ENCODE measurements around the gene DHRS3. TPM values are rescaled to one million over a fixed set of nuclear protein-coding genes. Genes with fewer than 3 reads are reported as not detected.

The DHRS3 gene
- total RNA-seq, 6 donors from 2014 or later: 84.9 to 154 (median 119) TPM

DNA sequence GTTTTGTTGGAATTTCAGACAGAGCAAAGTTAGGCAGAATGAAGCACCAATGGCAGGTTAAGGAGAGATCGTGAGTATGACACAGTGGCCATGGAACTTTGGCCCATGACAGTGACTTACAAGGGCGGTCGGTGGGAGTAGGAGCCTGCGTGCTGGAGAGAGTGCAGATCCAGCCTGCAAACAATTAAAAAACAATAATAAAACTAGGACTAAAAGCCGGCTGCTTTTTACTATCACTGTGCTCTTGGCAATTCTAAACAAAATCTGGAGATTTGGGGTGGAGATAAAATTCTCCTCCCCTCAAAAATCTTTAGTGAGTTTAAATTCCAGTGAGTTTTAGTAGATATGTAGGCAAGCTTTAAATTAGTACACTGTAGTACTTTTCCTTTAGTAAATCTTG lies 96.9 kb downstream of the DHRS3 start:
- Histone ChIP-seq H3K4me1 (peaks cover 14 to 27% (median 26%) of the 10 kb centered on the region in 4 donors), H3K27ac (no peak overlapping the region), H3K9me3 (no peaks in the 10 kb centered on the region), H3K27me3 (no peaks in the 10 kb centered on the region), H3K36me3 (no peaks in the 10 kb centered on the region), H3K4me3 (no peak overlapping the region)
- no peak for TF ChIP-seq POLR2AphosphoS5 (IDR thresholded peaks at IDR 0.05)
- WGBS, 2 donors: 83 to 86% methylated on average over 5 of the region's 5 CpGs
- ATAC-seq (ENCODE audit: low FRiP score in 2 of 2) (no peak), DNase-seq (no peak)

DNA sequence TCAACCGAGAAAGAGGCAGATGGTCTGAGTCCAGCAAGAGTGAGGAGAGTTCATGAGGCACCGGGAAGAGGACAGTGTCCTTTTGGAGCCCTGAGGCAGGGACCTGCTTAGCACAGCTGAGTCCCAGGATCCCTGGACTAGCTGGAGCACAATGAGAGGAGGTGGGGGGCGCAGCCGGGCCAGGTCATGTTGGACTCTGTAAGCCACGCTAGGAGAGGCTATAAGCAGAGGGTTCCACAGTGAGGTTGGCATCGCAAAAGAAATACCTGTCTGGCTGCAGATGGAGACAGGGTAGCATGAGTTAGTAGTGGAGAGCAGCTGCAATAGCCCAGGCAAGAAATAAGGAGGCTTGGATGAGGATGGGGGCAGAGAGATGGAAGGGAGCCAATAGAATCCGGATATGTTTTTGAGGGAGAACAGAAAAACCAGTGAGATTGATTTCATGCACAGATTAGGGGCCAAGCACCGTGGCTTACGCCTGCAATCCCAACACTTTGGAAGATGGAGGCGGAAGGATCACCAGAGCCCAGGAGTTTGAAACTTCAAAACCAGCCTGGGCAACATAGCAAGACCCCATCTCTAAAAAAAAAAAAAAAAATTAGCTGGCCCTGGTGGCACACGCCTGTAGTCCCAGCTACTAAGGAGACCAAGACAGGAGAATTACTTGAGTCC lies 98.2 kb downstream of the DHRS3 start:
- TF ChIP-seq EP300 (IDR thresholded peaks at IDR 0.05): no peak
- TF ChIP-seq, protein P1, sequence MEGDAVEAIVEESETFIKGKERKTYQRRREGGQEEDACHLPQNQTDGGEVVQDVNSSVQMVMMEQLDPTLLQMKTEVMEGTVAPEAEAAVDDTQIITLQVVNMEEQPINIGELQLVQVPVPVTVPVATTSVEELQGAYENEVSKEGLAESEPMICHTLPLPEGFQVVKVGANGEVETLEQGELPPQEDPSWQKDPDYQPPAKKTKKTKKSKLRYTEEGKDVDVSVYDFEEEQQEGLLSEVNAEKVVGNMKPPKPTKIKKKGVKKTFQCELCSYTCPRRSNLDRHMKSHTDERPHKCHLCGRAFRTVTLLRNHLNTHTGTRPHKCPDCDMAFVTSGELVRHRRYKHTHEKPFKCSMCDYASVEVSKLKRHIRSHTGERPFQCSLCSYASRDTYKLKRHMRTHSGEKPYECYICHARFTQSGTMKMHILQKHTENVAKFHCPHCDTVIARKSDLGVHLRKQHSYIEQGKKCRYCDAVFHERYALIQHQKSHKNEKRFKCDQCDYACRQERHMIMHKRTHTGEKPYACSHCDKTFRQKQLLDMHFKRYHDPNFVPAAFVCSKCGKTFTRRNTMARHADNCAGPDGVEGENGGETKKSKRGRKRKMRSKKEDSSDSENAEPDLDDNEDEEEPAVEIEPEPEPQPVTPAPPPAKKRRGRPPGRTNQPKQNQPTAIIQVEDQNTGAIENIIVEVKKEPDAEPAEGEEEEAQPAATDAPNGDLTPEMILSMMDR (IDR thresholded peaks at IDR 0.05): no peak
- TF ChIP-seq POLR2A (IDR thresholded peaks at IDR 0.05): no peak
- TF ChIP-seq POLR2AphosphoS5 (IDR thresholded peaks at IDR 0.05): no peak
- H3K27me3 ChIP-seq: no peaks in the 10 kb centered on the region
- H3K27ac ChIP-seq: peak overlapping the region in 1 of 4 donors; percentile 21
- H3K4me3 ChIP-seq: no peak overlapping the region
- ATAC-seq (ENCODE audit: low FRiP score in 2 of 2): no peak
- H3K9me3 ChIP-seq: no peaks in the 10 kb centered on the region
- DNase-seq: no peak
- H3K4me1 ChIP-seq: peaks cover 14 to 17% (median 15%) of the 10 kb centered on the region in 4 donors
- WGBS, 2 donors: 87 to 89% methylated on average over 11 of the region's 11 CpGs
- H3K36me3 ChIP-seq: no peaks in the 10 kb centered on the region

DNA sequence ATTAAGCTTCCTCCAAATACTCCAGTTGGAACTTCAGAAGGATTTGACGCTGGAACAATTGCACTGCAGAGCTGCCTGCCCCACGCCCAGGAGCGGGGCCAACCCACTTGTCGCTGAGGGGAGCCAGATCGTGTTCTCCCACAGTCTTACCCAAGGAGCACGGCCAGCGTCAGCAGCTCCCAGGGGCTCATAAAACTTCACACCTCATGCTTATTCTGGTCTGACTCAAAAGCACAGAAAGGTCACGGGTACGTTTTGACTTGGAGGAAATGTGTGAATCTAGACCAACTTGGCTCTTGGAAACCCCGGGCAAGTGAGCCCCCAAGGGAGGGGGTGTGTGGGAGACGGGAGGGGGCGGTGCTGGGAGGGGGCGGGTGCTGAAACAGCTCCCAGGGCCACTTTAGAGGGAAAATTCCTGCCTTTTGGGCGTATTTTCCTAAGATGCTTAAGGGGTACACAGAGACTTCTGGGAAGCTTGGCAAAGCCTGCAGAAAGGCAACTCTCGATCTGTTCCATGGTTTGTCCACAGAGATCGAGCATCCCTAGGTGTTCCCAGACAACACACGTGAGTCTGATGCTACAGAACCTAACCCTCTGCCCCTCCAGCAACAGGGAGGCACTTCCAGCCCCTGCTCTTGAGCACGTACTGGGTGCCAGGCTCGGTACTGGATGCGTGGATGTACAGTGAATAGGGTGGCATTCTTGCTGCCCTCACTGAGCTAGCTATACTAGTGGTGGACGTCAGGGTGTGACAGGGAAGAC lies 98.9 kb downstream of the DHRS3 start:
- Histone ChIP-seq H3K4me3 (peak overlapping the region in 1 of 4 donors; percentile 5), H3K4me1 (peaks cover 14 to 17% (median 15%) of the 10 kb centered on the region in 4 donors), H3K27me3 (no peaks in the 10 kb centered on the region), H3K27ac (peak overlapping the region in 2 of 4 donors; percentile 21 to 49), H3K9me3 (no peaks in the 10 kb centered on the region), H3K36me3 (no peaks in the 10 kb centered on the region)
- TF ChIP-seq, protein P1 (IDR thresholded peaks at IDR 0.05): no peak
- TF ChIP-seq POLR2A (IDR thresholded peaks at IDR 0.05): no peak
- no peak for TF ChIP-seq POLR2AphosphoS5 (IDR thresholded peaks at IDR 0.05)
- TF ChIP-seq EP300 (IDR thresholded peaks at IDR 0.05): no peak
- DNase-seq (no peak), ATAC-seq (ENCODE audit: low FRiP score in 2 of 2) (peak; percentile 73 to 90)
- 49 to 50% methylated on average over 17 to 21 of the region's 21 CpGs for WGBS, 2 donors

Small RNA genes within 50 kb of the gene (small RNA-seq; reads per million reads assigned to genes)
- 0 to 0.22 (median 0) reads per million in 4 donors for gene MIR6730
- 0 reads per million in 4 donors for gene RNU6ATAC18P

Other genes with a start within 250 kb of the DHRS3 start
- not detected for gene AADACL4, start 25.9 kb upstream of the DHRS3 start, total RNA-seq
- gene AADACL3, start 97.9 kb upstream of the DHRS3 start, total RNA-seq: not detected
- gene CFAP107, start 128.0 kb upstream of the DHRS3 start, total RNA-seq: 1 to 10 TPM in 4 of 6 donors, under 1 TPM in 1, not detected in 1; 0.76 to 6.2 (median 3.4) TPM
- gene PRAMEF12, start 155.5 kb upstream of the DHRS3 start, total RNA-seq: not detected
- not detected for gene PRAMEF1, start 173.2 kb upstream of the DHRS3 start, total RNA-seq
- not detected for gene PRAMEF11, start 213.2 kb upstream of the DHRS3 start, total RNA-seq
- not detected for gene HNRNPCL1, start 230.5 kb upstream of the DHRS3 start, total RNA-seq
- gene PRAMEF2, start 238.9 kb upstream of the DHRS3 start, total RNA-seq: not detected